HEK293 (cell line): ENCODE measurements around the gene EFNA2.

Experiments
- CTCF ChIA-PET: fragments of 350-600 bp; formaldehyde crosslinking; extraction: SDS; loops from one replicate; lab custom pipeline; 2021; ENCODE audit warnings: antibody characterized with exemption; lab: Yijun Ruan, JAX
- POLR2A ChIA-PET: fragments of 300-600 bp; formaldehyde crosslinking; extraction: SDS; loops from one replicate; lab custom pipeline; 2020; ENCODE audit warnings: antibody characterized with exemption, inconsistent platforms; lab: Yijun Ruan, JAX
- H3K27ac ChIP-seq: fragments of 200-500 bp; sonication (Bioruptor generic); 2 replicates; pipeline ENCODE4 v1.5.1; 2014; ENCODE audit warnings: low read depth, low read length, control low read depth, inconsistent platforms; ENCODE audit errors: extremely low read depth
- H3K36me3 ChIP-seq, 2 experiments: fragments of 200-500 bp in 1 of 2; sonication (Bioruptor generic) in 1 of 2; 1 replicate in 1 of 2; 2 replicates in 1 of 2; pipeline ENCODE4 v1.5.1; 2014 to 2017; ENCODE audit warnings: inconsistent platforms in 2 of 2, low read length in 2 of 2; ENCODE audit not compliant: control insufficient read depth in 2 of 2, insufficient read depth in 1 of 2
- H3K4me1 ChIP-seq: fragments of 200-500 bp; sonication (Bioruptor generic); 2 replicates; pipeline ENCODE4 v1.5.1; 2014; ENCODE audit warnings: mild to moderate bottlenecking, low read length, inconsistent platforms; ENCODE audit not compliant: control insufficient read depth, insufficient read depth
- H3K4me3 ChIP-seq: 2 replicates; pipeline ENCODE4 v1.5.1; 2011; ENCODE audit warnings: low read depth, mild to moderate bottlenecking, control low read depth, low read length, moderate library complexity
- H3K9me3 ChIP-seq: fragments of 200-500 bp; sonication (Bioruptor generic); 2 replicates; pipeline ENCODE4 v1.5.1; 2014; ENCODE audit warnings: low read depth, low read length, inconsistent platforms; ENCODE audit not compliant: control insufficient read depth, insufficient read depth
- EGR2 ChIP-seq: fragments of 450-650 bp; formaldehyde crosslinking; IDR thresholded peaks from 2 replicates; pipeline ENCODE4 v1.5.1; 2016; ENCODE audit warnings: low read depth, missing biosample characterization, missing genetic modification characterization
- KLF8 ChIP-seq: fragments of 450-650 bp; formaldehyde crosslinking; IDR thresholded peaks from 2 replicates; pipeline ENCODE4 v1.5.1; 2016; ENCODE audit warnings: missing biosample characterization, missing genetic modification characterization
- MZF1 ChIP-seq: fragments of 450-650 bp; formaldehyde crosslinking; IDR thresholded peaks from 2 replicates; pipeline ENCODE4 v1.5.1; 2017; ENCODE audit warnings: missing biosample characterization, missing genetic modification characterization, borderline replicate concordance
- SCRT1 ChIP-seq: fragments of 450-650 bp; formaldehyde crosslinking; IDR thresholded peaks from 2 replicates; pipeline ENCODE4 v1.5.1; 2016; ENCODE audit warnings: missing biosample characterization, missing genetic modification characterization, borderline replicate concordance
- TRIM28 ChIP-seq: IDR thresholded peaks from 2 replicates; pipeline ENCODE4 v1.6.1; 2011; ENCODE audit warnings: low read length, control low read depth, borderline replicate concordance
- ZBTB17 ChIP-seq: fragments of 450-650 bp; formaldehyde crosslinking; IDR thresholded peaks from 2 replicates; pipeline ENCODE4 v1.5.1; 2016; ENCODE audit warnings: missing biosample characterization, missing genetic modification characterization
- ZNF157 ChIP-seq: fragments of 450-650 bp; formaldehyde crosslinking; IDR thresholded peaks from 2 replicates; pipeline ENCODE4 v1.5.1; 2016; ENCODE audit warnings: missing biosample characterization, missing genetic modification characterization
- ZNF184 ChIP-seq: fragments of 450-650 bp; IDR thresholded peaks from 2 replicates; pipeline ENCODE4 v1.5.1; 2018; ENCODE audit warnings: missing biosample characterization, mild to moderate bottlenecking, missing genetic modification characterization
- ZNF2 ChIP-seq: fragments of 450-650 bp; formaldehyde crosslinking; IDR thresholded peaks from 2 replicates; pipeline ENCODE4 v1.5.1; 2016; ENCODE audit warnings: missing biosample characterization, missing genetic modification characterization
- ZNF23 ChIP-seq: fragments of 450-650 bp; formaldehyde crosslinking; IDR thresholded peaks from 2 replicates; pipeline ENCODE4 v1.5.1; 2016; ENCODE audit warnings: missing biosample characterization, missing genetic modification characterization, borderline replicate concordance
- ZNF239 ChIP-seq: fragments of 450-650 bp; formaldehyde crosslinking; IDR thresholded peaks from 2 replicates; pipeline ENCODE4 v1.5.1; 2016; ENCODE audit warnings: missing biosample characterization, missing genetic modification characterization
- ZNF341 ChIP-seq: fragments of 450-650 bp; formaldehyde crosslinking; IDR thresholded peaks from 2 replicates; pipeline ENCODE4; 2016; ENCODE audit warnings: low read depth, missing biosample characterization, missing genetic modification characterization
- ZNF416 ChIP-seq: fragments of 450-650 bp; formaldehyde crosslinking; IDR thresholded peaks from 2 replicates; pipeline ENCODE4 v1.5.1; 2016; ENCODE audit warnings: missing biosample characterization, missing genetic modification characterization
- ZNF610 ChIP-seq: fragments of 450-650 bp; formaldehyde crosslinking; IDR thresholded peaks from 2 replicates; pipeline ENCODE4 v1.5.1; 2016; ENCODE audit warnings: missing biosample characterization, missing genetic modification characterization, borderline replicate concordance
- ZNF629 ChIP-seq: fragments of 450-650 bp; formaldehyde crosslinking; IDR thresholded peaks from 2 replicates; pipeline ENCODE4 v1.5.1; 2017; ENCODE audit warnings: missing biosample characterization, missing genetic modification characterization
- ZNF658 ChIP-seq: fragments of 450-650 bp; formaldehyde crosslinking; IDR thresholded peaks from 2 replicates; pipeline ENCODE4; 2016; ENCODE audit warnings: missing biosample characterization, missing genetic modification characterization
- ZNF677 ChIP-seq: fragments of 450-650 bp; IDR thresholded peaks from 2 replicates; pipeline ENCODE4 v1.5.0; 2018; ENCODE audit warnings: missing biosample characterization, mild to moderate bottlenecking, missing genetic modification characterization, moderate library complexity
- ZNF776 ChIP-seq: fragments of 450-650 bp; formaldehyde crosslinking; IDR thresholded peaks from 2 replicates; pipeline ENCODE4 v1.5.0; 2017; ENCODE audit warnings: missing biosample characterization, missing genetic modification characterization, borderline replicate concordance
- ZSCAN16 ChIP-seq: fragments of 450-650 bp; formaldehyde crosslinking; IDR thresholded peaks from 2 replicates; pipeline ENCODE4 v1.5.1; 2016; ENCODE audit warnings: missing biosample characterization, missing genetic modification characterization
- ZXDB ChIP-seq: fragments of 450-650 bp; formaldehyde crosslinking; IDR thresholded peaks from 2 replicates; pipeline ENCODE4 v1.5.1; 2016; ENCODE audit warnings: missing biosample characterization, missing genetic modification characterization
- TF ChIP-seq, protein P1 (sequence below): fragments of 450-650 bp; formaldehyde crosslinking; IDR thresholded peaks from 2 replicates; pipeline ENCODE4 v1.5.1; 2016; ENCODE audit warnings: missing biosample characterization, missing genetic modification characterization
- TF ChIP-seq, protein P2 (sequence below): fragments of 450-650 bp; formaldehyde crosslinking; IDR thresholded peaks from 2 replicates; pipeline ENCODE4 v1.5.1; 2016; ENCODE audit warnings: missing biosample characterization, missing genetic modification characterization
- TF ChIP-seq, protein P3 (sequence below): fragments of 450-650 bp; formaldehyde crosslinking; IDR thresholded peaks from 2 replicates; pipeline ENCODE4 v1.5.1; 2017; ENCODE audit warnings: missing biosample characterization, missing genetic modification characterization
- TF ChIP-seq, protein P4 (sequence below): fragments of 450-650 bp; formaldehyde crosslinking; IDR thresholded peaks from 2 replicates; pipeline ENCODE4 v1.5.1; 2016; ENCODE audit warnings: missing biosample characterization, missing genetic modification characterization

Gene EFNA2

DNA sequence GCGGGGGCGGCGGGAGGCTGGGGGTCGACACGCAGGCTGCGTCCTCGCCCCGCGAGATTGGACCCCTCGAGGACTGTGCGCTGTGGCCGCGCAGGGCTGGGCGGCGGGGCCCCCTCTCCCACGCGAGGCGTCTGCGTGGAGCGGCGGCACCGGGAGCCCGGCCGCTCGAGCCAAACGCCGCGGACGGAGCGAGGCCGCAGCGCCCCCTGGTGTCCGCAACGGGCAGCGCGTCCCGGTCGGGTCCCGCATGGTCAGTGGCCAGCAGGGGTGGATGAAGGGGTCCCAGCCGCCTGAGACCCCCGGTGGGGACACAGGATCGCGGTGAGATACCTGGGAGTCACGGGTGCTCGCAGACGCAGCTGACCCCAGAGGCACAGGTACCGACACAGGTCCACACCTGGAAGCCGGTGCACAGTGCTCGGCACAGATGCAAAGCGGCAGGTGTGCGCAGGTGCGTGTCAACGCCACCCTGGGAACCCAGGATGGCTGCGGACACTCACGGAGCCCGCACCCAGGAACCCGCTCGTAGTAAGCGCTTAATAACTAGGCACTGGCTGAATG is 18.7 kb upstream of the EFNA2 start (continued):
- TF ChIP-seq ZNF184, result 0 out of 2 replicates have a peak, but pooled peaks have one; percentile 33
- TF ChIP-seq, protein P1, sequence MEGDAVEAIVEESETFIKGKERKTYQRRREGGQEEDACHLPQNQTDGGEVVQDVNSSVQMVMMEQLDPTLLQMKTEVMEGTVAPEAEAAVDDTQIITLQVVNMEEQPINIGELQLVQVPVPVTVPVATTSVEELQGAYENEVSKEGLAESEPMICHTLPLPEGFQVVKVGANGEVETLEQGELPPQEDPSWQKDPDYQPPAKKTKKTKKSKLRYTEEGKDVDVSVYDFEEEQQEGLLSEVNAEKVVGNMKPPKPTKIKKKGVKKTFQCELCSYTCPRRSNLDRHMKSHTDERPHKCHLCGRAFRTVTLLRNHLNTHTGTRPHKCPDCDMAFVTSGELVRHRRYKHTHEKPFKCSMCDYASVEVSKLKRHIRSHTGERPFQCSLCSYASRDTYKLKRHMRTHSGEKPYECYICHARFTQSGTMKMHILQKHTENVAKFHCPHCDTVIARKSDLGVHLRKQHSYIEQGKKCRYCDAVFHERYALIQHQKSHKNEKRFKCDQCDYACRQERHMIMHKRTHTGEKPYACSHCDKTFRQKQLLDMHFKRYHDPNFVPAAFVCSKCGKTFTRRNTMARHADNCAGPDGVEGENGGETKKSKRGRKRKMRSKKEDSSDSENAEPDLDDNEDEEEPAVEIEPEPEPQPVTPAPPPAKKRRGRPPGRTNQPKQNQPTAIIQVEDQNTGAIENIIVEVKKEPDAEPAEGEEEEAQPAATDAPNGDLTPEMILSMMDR (tag by site-specific recombination), result peak; percentile 95
- TF ChIP-seq SCRT1 (tag by site-specific recombination), result peak; percentile 78
- TF ChIP-seq ZNF2, result peak; percentile 77
- TF ChIP-seq ZNF658, result no peak

DNA sequence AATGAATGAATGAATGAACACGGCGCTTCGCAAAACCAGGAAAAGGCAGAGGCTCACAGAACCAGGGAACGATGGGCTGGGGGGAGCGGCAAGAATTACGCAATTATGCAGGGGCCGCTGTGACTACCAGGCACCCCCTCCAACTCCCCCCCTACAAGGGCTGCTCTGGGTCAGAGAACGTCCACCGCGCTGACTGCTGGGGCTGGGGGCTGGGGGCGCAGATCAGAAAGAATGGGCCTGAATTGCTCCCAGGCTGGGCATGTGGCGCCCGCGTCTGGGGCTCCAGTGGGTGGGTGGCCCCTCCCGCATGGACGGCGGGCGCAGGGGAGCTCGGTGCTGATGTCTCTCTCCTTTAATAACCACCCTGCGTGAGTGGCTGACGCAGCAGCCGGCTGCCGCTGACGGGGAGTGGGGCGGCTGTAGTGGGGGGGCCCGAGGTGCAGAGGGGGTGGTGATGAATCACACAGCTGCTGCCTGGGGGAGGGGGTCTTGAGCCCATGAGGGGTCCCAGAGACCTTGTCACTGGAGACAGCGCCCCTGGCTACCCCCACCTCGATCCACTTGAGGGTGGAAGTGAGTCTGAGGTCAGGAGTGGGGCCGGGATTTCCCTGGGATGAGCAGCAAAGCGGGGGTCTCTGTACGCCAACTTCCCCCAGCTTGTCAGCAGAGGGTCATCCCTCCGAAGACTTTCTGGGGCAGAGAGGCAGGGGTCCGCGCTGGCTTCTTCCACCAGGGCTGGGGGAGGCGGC is 18.0 kb upstream of the EFNA2 start:
- ChIA-PET CTCF (interaction anchor here (0.6 to 11.3 kb wide), 9 partner anchors 10 to 152 kb away, joined by 3 to 299 read pairs (median 6); partner anchors contain the start of gene ATP5F1D), POLR2A (interaction anchor here (3.2 to 7.7 kb wide), 2 partner anchors 11 to 23 kb away, joined by 128 to 407 read pairs; no protein-coding TSS in a partner anchor)
- no peak overlapping the region for H3K27ac ChIP-seq
- H3K36me3 ChIP-seq, result peaks cover 4 to 29% of the 10 kb centered on the region in 2 experiments; a peak in 2 of 3 replicates
- no peak overlapping the region for H3K4me3 ChIP-seq
- peaks cover 20% of the 10 kb centered on the region for H3K4me1 ChIP-seq
- H3K9me3 ChIP-seq, result no peaks in the 10 kb centered on the region
- TF ChIP-seq ZSCAN16 (tag by site-specific recombination) (peak; percentile 92), ZNF776 (tag by site-specific recombination) (no peak), ZNF610 (peak; percentile 91; the same call in 1 of the 2 replicates), EGR2 (peak; percentile 58; the same call in 1 of the 2 replicates), ZNF629 (peak; percentile 59), ZXDB (tag by site-specific recombination) (peak; percentile 56; the same call in 1 of the 2 replicates), ZNF677 (no peak), ZNF23 (no peak), KLF8 (tag by site-specific recombination) (peak; percentile 61), ZNF157 (tag by site-specific recombination) (no peak), ZNF239 (tag by site-specific recombination) (no peak), ZBTB17 (tag by site-specific recombination) (peak; percentile 40; the same call in 1 of the 2 replicates), TRIM28 (no peak), MZF1 (tag by site-specific recombination) (no peak), ZNF416 (tag by site-specific recombination) (no peak), ZNF341 (tag by site-specific recombination) (peak; percentile 36)
- TF ChIP-seq, protein P2, sequence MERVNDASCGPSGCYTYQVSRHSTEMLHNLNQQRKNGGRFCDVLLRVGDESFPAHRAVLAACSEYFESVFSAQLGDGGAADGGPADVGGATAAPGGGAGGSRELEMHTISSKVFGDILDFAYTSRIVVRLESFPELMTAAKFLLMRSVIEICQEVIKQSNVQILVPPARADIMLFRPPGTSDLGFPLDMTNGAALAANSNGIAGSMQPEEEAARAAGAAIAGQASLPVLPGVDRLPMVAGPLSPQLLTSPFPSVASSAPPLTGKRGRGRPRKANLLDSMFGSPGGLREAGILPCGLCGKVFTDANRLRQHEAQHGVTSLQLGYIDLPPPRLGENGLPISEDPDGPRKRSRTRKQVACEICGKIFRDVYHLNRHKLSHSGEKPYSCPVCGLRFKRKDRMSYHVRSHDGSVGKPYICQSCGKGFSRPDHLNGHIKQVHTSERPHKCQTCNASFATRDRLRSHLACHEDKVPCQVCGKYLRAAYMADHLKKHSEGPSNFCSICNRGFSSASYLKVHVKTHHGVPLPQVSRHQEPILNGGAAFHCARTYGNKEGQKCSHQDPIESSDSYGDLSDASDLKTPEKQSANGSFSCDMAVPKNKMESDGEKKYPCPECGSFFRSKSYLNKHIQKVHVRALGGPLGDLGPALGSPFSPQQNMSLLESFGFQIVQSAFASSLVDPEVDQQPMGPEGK (tag by site-specific recombination), result peak; percentile 97
- TF ChIP-seq, protein P3, sequence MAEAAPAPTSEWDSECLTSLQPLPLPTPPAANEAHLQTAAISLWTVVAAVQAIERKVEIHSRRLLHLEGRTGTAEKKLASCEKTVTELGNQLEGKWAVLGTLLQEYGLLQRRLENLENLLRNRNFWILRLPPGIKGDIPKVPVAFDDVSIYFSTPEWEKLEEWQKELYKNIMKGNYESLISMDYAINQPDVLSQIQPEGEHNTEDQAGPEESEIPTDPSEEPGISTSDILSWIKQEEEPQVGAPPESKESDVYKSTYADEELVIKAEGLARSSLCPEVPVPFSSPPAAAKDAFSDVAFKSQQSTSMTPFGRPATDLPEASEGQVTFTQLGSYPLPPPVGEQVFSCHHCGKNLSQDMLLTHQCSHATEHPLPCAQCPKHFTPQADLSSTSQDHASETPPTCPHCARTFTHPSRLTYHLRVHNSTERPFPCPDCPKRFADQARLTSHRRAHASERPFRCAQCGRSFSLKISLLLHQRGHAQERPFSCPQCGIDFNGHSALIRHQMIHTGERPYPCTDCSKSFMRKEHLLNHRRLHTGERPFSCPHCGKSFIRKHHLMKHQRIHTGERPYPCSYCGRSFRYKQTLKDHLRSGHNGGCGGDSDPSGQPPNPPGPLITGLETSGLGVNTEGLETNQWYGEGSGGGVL (tag by site-specific recombination), result peak; percentile 64; the same call in 1 of the 2 replicates
- TF ChIP-seq, protein P4, sequence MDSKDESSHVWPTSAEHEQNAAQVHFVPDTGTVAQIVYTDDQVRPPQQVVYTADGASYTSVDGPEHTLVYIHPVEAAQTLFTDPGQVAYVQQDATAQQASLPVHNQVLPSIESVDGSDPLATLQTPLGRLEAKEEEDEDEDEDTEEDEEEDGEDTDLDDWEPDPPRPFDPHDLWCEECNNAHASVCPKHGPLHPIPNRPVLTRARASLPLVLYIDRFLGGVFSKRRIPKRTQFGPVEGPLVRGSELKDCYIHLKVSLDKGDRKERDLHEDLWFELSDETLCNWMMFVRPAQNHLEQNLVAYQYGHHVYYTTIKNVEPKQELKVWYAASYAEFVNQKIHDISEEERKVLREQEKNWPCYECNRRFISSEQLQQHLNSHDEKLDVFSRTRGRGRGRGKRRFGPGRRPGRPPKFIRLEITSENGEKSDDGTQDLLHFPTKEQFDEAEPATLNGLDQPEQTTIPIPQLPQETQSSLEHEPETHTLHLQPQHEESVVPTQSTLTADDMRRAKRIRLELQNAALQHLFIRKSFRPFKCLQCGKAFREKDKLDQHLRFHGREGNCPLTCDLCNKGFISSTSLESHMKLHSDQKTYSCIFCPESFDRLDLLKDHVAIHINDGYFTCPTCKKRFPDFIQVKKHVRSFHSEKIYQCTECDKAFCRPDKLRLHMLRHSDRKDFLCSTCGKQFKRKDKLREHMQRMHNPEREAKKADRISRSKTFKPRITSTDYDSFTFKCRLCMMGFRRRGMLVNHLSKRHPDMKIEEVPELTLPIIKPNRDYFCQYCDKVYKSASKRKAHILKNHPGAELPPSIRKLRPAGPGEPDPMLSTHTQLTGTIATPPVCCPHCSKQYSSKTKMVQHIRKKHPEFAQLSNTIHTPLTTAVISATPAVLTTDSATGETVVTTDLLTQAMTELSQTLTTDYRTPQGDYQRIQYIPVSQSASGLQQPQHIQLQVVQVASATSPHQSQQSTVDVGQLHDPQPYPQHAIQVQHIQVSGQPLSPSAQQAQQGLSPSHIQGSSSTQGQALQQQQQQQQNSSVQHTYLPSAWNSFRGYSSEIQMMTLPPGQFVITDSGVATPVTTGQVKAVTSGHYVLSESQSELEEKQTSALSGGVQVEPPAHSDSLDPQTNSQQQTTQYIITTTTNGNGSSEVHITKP (tag by site-specific recombination), result peak; percentile 44; the same call in 1 of the 2 replicates
